Measurements from ENCODE around the gene MAEL. TPM values are rescaled to one million over a fixed set of nuclear protein-coding genes. Genes with fewer than 3 reads are reported as not detected.

MAEL gene
- total RNA-seq, 4 donors from 2014 or later, result not detected

DNA sequence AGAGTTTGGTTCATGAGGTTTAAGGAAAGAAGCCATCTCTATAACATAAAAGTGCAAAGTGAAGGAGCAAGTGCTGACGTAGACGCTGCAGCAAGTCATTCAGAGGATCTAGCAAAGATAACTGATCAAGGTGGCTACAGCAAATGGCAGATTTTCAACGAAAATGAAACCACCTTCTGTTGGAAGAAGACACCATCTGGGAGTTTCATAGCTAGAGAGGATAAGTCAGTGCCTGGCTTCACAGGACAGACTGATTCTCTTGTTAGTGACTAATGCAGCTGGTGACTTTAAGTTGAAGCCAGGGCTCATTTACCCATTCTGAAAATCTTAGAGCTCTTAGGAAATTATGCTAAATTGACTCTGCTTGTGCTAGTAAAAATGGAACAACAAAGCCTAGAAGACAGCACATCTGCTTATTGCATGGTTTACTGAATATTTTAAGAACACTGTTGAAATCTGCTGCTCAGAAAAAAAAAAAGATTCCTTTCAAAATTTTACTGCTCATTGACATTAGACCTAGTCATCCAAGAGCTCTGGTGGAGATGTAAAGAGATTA, 10.5 kb downstream of the MAEL start:
- Histone ChIP-seq H3K27ac (no peak overlapping the region), H3K4me1 (no peaks in the 10 kb centered on the region), H3K27me3 (peaks cover 0 to 4% (median 0%) of the 10 kb centered on the region in 4 donors), H3K36me3 (no peaks in the 10 kb centered on the region), H3K9me3 (no peaks in the 10 kb centered on the region), H3K4me3 (no peak overlapping the region)
- intact Hi-C loops (cut with DNase I), result no loop called here
- no peak for TF ChIP-seq POLR2A (IDR thresholded peaks at IDR 0.05)
- DNase-seq, result no peak
- 53 to 69% methylated on average over 3 of the region's 3 CpGs for WGBS, 2 donors

DNA sequence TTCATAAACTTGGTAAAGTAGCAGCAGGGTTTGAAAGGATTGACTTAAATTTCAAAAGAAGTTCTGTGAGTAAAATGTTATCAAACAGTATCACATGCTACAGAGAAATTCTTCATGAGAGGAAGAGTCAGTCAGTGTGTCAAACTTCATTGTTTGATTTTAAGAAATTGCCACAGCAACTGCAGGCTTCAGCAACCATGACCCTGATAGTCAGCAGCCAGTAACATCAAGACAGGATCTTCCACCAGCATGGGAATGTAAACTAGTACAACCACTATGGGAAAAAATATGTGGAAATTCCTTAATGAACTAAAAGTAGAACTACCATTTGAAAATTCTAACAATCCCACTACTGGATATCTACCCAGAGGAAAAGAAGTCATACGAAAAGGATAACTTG, 11.5 kb downstream of the MAEL start:
- DNase-seq, result no peak
- Histone ChIP-seq H3K4me3 (no peak overlapping the region), H3K36me3 (no peaks in the 10 kb centered on the region), H3K27me3 (no peaks in the 10 kb centered on the region), H3K4me1 (no peaks in the 10 kb centered on the region), H3K9me3 (no peaks in the 10 kb centered on the region), H3K27ac (no peak overlapping the region)
- intact Hi-C loops (cut with DNase I), result no loop called here
- no peak for TF ChIP-seq POLR2A (IDR thresholded peaks at IDR 0.05)
- TF ChIP-seq, protein P1, sequence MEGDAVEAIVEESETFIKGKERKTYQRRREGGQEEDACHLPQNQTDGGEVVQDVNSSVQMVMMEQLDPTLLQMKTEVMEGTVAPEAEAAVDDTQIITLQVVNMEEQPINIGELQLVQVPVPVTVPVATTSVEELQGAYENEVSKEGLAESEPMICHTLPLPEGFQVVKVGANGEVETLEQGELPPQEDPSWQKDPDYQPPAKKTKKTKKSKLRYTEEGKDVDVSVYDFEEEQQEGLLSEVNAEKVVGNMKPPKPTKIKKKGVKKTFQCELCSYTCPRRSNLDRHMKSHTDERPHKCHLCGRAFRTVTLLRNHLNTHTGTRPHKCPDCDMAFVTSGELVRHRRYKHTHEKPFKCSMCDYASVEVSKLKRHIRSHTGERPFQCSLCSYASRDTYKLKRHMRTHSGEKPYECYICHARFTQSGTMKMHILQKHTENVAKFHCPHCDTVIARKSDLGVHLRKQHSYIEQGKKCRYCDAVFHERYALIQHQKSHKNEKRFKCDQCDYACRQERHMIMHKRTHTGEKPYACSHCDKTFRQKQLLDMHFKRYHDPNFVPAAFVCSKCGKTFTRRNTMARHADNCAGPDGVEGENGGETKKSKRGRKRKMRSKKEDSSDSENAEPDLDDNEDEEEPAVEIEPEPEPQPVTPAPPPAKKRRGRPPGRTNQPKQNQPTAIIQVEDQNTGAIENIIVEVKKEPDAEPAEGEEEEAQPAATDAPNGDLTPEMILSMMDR (IDR thresholded peaks at IDR 0.05), result no peak
- WGBS, 2 donors, result 53 to 86% methylated on average over 1 of the region's 1 CpG

DNA sequence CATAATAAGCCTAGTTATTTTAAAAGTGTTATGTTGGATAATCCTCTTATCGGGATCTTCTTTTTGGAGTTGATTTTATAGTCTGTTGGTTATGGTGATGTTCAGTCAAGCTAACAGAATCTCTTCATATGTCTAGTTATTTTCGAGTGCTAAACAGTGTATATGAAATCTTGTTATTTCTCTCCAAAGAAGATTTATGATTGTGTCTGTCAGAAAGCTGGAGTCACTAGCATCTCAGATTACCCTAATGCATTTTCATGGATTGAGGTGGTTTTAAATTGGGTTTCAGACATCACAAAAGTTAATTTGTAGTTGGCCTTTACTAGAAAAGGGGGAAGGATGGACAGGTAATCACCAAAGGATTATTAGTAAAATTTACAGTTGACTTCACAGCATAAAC, 13.3 kb downstream of the MAEL start:
- TF ChIP-seq, protein P1 (IDR thresholded peaks at IDR 0.05), result no peak
- TF ChIP-seq POLR2A (IDR thresholded peaks at IDR 0.05), result no peak
- H3K36me3 ChIP-seq, result no peaks in the 10 kb centered on the region
- DNase-seq, result no peak
- no peaks in the 10 kb centered on the region for H3K27me3 ChIP-seq
- intact Hi-C loops (cut with DNase I), result no loop called here
- WGBS, 2 donors, result 66 to 76% methylated on average over 2 of the region's 2 CpGs
- no peaks in the 10 kb centered on the region for H3K4me1 ChIP-seq
- H3K27ac ChIP-seq, result no peak overlapping the region
- no peak overlapping the region for H3K4me3 ChIP-seq
- no peaks in the 10 kb centered on the region for H3K9me3 ChIP-seq

DNA sequence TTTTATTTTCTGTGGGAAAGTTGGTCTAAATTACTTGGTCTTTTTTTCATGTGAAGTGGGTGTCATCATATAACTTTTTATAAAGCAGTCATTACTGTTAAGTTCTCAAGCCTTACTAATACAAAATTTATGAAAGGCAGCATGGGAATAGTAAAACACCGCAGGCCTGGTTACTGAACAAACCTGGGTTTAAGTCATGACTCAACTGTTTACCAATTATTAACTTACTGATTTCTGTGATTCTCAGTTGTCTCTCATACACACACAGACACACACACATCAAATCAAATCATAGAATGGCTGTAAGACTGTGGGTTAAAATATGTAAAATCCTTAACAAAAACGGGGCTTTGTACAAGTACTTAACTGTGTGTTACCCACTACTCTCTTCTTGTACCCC, 14.6 kb downstream of the MAEL start:
- 78 to 83% methylated on average over 2 of the region's 2 CpGs for WGBS, 2 donors

DNA sequence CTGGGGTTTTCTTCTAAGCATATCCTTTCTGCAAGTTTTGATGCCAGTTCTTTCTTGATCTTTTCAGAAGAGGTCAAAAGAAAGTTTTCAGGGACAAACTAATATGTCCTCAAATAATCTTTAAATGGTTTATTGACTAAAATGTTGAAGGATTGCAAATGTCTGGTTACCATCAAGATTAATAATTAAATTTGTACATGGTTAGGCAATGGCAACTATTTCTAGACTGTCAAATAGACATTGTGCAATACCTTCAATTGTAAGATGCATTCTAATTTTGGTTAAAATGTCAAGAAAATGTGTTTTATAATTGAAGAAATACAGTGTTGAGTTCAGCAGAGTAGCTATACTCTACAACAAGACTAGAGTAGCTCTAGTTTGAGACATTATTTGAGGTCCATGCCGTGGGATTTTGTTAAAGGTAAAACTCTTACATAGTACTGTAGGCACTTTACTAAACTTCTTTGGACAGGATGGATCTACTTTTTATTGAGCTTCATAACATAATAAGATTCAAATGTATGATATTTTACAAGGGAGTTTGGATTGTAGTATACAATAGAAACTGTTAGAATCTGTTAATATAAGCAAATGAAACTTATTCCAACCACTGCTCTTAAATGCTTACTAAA, 22.6 kb downstream of the MAEL start:
- no peak overlapping the region for H3K4me3 ChIP-seq
- no peaks in the 10 kb centered on the region for H3K27me3 ChIP-seq
- no peaks in the 10 kb centered on the region for H3K36me3 ChIP-seq
- no peak overlapping the region for H3K27ac ChIP-seq
- intact Hi-C loops (cut with DNase I), result no loop called here
- H3K4me1 ChIP-seq, result no peaks in the 10 kb centered on the region
- WGBS, 2 donors, result 88 to 90% methylated on average over 1 of the region's 1 CpG
- DNase-seq, result no peak
- TF ChIP-seq POLR2A (IDR thresholded peaks at IDR 0.05), result no peak
- TF ChIP-seq, protein P1 (IDR thresholded peaks at IDR 0.05), result no peak
- H3K9me3 ChIP-seq, result no peaks in the 10 kb centered on the region

More for the DNA sequence above, 14.6 kb downstream of the MAEL start:
- Histone ChIP-seq H3K36me3 (no peaks in the 10 kb centered on the region), H3K27ac (no peak overlapping the region), H3K4me3 (no peak overlapping the region), H3K4me1 (no peaks in the 10 kb centered on the region), H3K27me3 (no peaks in the 10 kb centered on the region), H3K9me3 (no peaks in the 10 kb centered on the region)
- intact Hi-C loops (cut with DNase I), result no loop called here
- no peak for TF ChIP-seq POLR2A (IDR thresholded peaks at IDR 0.05)
- TF ChIP-seq, protein P1 (IDR thresholded peaks at IDR 0.05), result no peak
- DNase-seq, result no peak
